ENCODE measurements around the gene ANAPC5. TPM values are rescaled to one million over a fixed set of nuclear protein-coding genes. Genes with fewer than 3 reads are reported as not detected.

ANAPC5 gene
- total and polyA plus RNA-seq, 2 donors from 2014 or later = 84.3 to 85.1 TPM

DNA sequence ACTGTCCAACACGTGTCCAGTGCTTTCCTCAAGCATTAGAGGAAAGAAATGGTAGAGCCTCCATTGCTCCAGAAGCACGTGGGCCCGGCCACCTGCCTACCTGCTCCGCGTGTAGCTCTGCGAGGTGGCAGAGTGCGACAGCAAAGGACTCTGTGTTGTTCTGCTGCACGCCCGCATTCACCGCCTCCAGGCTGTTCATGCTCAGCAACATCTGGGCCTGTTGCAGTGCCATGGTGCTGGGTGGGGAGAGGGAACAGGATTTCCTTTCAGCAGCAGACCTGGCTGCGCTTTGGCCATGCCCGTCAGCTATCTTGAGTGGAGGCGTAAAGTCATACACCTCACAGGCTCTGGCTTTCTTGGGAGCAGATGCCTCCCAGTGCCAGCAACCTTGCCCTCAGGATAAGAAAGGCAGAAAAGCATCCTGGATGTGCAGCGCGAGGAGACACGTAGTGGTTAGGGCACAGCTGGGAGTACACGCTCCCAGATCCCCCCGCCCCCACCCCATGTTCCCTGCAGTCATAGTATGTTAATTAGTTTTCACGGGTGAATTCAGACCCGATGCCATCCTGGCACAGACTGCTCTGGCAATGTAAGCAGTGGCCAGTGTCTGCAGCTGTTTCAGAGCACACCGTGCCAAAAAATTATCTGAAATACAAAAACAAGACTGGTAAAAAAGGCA is 25.1 kb downstream of the ANAPC5 start:
- H3K9ac ChIP-seq (ENCODE audit: low read length in 3 of 3) = no peak overlapping the region
- TF ChIP-seq, protein P1, sequence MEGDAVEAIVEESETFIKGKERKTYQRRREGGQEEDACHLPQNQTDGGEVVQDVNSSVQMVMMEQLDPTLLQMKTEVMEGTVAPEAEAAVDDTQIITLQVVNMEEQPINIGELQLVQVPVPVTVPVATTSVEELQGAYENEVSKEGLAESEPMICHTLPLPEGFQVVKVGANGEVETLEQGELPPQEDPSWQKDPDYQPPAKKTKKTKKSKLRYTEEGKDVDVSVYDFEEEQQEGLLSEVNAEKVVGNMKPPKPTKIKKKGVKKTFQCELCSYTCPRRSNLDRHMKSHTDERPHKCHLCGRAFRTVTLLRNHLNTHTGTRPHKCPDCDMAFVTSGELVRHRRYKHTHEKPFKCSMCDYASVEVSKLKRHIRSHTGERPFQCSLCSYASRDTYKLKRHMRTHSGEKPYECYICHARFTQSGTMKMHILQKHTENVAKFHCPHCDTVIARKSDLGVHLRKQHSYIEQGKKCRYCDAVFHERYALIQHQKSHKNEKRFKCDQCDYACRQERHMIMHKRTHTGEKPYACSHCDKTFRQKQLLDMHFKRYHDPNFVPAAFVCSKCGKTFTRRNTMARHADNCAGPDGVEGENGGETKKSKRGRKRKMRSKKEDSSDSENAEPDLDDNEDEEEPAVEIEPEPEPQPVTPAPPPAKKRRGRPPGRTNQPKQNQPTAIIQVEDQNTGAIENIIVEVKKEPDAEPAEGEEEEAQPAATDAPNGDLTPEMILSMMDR (IDR thresholded peaks at IDR 0.05; ENCODE audit: borderline replicate concordance, extremely low read depth, insufficient read depth) = no peak
- no peak for FAIRE-seq
- intact Hi-C loops (cut with DNase I) = no loop called here
- H3K27me3 ChIP-seq (ENCODE audit: control insufficient read depth, insufficient read depth, low read length) = no peaks in the 10 kb centered on the region
- no peaks in the 10 kb centered on the region for H3K4me1 ChIP-seq (ENCODE audit: control insufficient read depth in 2 of 3, insufficient read depth in 2 of 3, low read depth in 1 of 3, low read length in 3 of 3)
- no peak overlapping the region for H3K27ac ChIP-seq (ENCODE audit: low read depth in 2 of 2, low read length in 2 of 2)
- no peaks in the 10 kb centered on the region for H3K9me3 ChIP-seq (ENCODE audit: control insufficient read depth in 2 of 3, insufficient read depth in 1 of 3, low read length in 3 of 3)
- no peak overlapping the region for H3K4me3 ChIP-seq (ENCODE audit: low read length in 3 of 3)
- DNase-seq = no peak
- peaks cover 4 to 53% (median 33%) of the 10 kb centered on the region in 3 donors for H3K36me3 ChIP-seq (ENCODE audit: control insufficient read depth in 2 of 3, insufficient read depth in 3 of 3, low read length in 3 of 3)

DNA sequence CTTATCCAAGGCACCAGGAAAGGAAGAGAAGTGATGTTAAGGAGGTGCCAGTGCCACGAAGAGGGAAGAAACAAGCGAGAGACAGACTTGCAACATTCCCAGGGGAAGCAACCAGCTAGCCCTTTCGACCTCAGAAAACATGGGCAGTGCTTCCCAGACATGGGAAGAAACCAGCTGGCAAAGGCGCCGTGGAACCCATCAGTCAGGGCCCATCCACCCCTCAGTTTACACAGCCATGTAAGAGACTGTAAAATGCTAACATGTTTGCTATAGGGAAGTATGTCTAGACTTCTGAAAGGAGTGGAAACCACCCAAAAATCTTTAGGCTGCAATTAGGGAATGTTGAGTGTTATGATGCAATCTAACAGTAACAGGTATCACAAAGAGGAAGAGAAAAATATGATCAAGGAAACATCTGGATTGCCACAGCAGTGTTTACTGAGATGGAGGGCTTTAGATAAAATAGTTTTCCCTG is 26.3 kb downstream of the ANAPC5 start:
- no peak for FAIRE-seq

GRCh38 chr12:121323908-121324307 is 28.3 kb downstream of the ANAPC5 start:
- Histone ChIP-seq H3K27ac (ENCODE audit: low read depth in 2 of 2, low read length in 2 of 2) (no peak overlapping the region), H3K4me3 (ENCODE audit: low read length in 3 of 3) (no peak overlapping the region), H3K4me1 (ENCODE audit: control insufficient read depth in 2 of 3, insufficient read depth in 2 of 3, low read depth in 1 of 3, low read length in 3 of 3) (no peaks in the 10 kb centered on the region), H3K9ac (ENCODE audit: low read length in 3 of 3) (no peak overlapping the region), H3K9me3 (ENCODE audit: control insufficient read depth in 2 of 3, insufficient read depth in 1 of 3, low read length in 3 of 3) (no peaks in the 10 kb centered on the region), H3K27me3 (ENCODE audit: control insufficient read depth, insufficient read depth, low read length) (no peaks in the 10 kb centered on the region), H3K36me3 (ENCODE audit: control insufficient read depth in 2 of 3, insufficient read depth in 3 of 3, low read length in 3 of 3) (peaks cover 0 to 44% (median 27%) of the 10 kb centered on the region in 3 donors)
- intact Hi-C loops (cut with DNase I) = no loop called here
- no peak for DNase-seq
- no peak for FAIRE-seq
- TF ChIP-seq, protein P1 (IDR thresholded peaks at IDR 0.05; ENCODE audit: borderline replicate concordance, extremely low read depth, insufficient read depth) = no peak

More for the DNA sequence above, 26.3 kb downstream of the ANAPC5 start:
- no peaks in the 10 kb centered on the region for H3K27me3 ChIP-seq (ENCODE audit: control insufficient read depth, insufficient read depth, low read length)
- no peak overlapping the region for H3K4me3 ChIP-seq (ENCODE audit: low read length in 3 of 3)
- TF ChIP-seq, protein P1 (IDR thresholded peaks at IDR 0.05; ENCODE audit: borderline replicate concordance, extremely low read depth, insufficient read depth) = no peak
- H3K36me3 ChIP-seq (ENCODE audit: control insufficient read depth in 2 of 3, insufficient read depth in 3 of 3, low read length in 3 of 3) = peaks cover 3 to 51% (median 29%) of the 10 kb centered on the region in 3 donors
- H3K27ac ChIP-seq (ENCODE audit: low read depth in 2 of 2, low read length in 2 of 2) = no peak overlapping the region
- DNase-seq = no peak
- intact Hi-C loops (cut with DNase I) = no loop called here
- H3K9ac ChIP-seq (ENCODE audit: low read length in 3 of 3) = no peak overlapping the region
- H3K4me1 ChIP-seq (ENCODE audit: control insufficient read depth in 2 of 3, insufficient read depth in 2 of 3, low read depth in 1 of 3, low read length in 3 of 3) = no peaks in the 10 kb centered on the region
- no peaks in the 10 kb centered on the region for H3K9me3 ChIP-seq (ENCODE audit: control insufficient read depth in 2 of 3, insufficient read depth in 1 of 3, low read length in 3 of 3)

Data from kidney (tissue), 14 donors.